KOPT-K1 (cell line): ENCODE results near the gene TEX54.
"Not testable (repeated sequence)": the region's sequence is repeated elsewhere in the genome, so short reads cannot be mapped to it uniquely, and the experiment has no call there.

Source experiments
- H3K27ac ChIP-seq: fragments of 200-600 bp; sonication (generic); 2 replicates; pipeline ENCODE4 v1.5.1; 2016; ENCODE audit warnings: antibody characterized with exemption, mild to moderate bottlenecking, low read depth, low read length; ENCODE audit not compliant: poor library complexity, severe bottlenecking
- H3K36me3 ChIP-seq: fragments of 200-600 bp; sonication (generic); 2 replicates; pipeline ENCODE4 v1.5.1; 2017; ENCODE audit warnings: antibody characterized with exemption, mild to moderate bottlenecking, low read length, moderate library complexity; ENCODE audit not compliant: insufficient read depth
- H3K9me3 ChIP-seq: fragments of 200-600 bp; sonication (generic); 2 replicates; pipeline ENCODE4 v1.5.1; 2017; ENCODE audit warnings: antibody characterized with exemption, low read length, mild to moderate bottlenecking; ENCODE audit not compliant: insufficient read depth, poor library complexity, severe bottlenecking

TEX54 gene

DNA sequence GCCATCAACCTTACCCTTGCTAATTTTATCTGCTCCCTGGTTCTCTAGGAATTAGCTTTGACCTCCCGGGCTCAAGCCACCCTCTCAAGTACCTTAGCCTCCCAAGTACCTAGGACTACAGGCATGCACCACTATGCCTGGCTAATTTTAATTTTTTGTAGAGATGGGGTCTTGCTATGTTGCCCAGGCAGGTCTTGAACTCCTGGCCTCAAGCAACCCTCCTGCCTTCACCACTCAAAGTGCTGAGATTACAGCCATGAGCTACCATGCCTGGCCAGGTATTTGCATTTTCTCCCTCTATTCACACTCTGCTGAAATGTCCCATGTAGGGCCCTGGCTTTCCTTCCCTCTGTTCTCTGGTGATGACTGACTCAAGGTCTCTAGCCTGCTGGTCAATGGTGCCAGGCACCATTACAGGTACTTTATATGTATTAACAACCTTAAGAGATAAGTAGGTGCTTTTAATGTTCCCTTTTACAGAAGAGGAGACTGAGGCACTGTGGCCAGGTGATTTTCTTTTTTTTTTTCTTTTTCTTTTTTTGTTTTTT, 15.2 kb upstream of the TEX54 start:
- H3K36me3 ChIP-seq = peaks cover 18% of the 10 kb centered on the region
- no peaks in the 10 kb centered on the region for H3K9me3 ChIP-seq
- H3K27ac ChIP-seq = no peak overlapping the region

DNA sequence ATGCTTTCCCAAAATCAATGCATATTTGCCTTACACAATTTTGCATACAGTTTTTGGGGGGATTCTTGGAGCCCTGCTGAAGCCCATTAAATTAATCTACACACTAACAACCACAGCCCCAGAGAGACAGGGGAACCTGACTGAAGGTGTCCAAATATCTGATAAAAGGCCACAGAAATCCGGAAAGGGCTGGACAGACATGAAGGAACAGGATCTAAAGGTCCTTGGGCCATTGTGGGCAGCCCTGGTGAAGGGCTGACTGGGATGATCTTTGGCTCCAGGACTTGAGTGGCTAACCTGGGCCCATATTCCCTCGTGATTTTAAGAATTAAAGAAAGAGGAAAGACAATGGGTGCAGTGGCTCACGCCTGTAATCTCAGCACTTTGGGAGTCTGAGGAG, 13.5 kb upstream of the TEX54 start:
- H3K9me3 ChIP-seq = no peaks in the 10 kb centered on the region
- H3K27ac ChIP-seq = no peak overlapping the region
- peaks cover 1% of the 10 kb centered on the region for H3K36me3 ChIP-seq

DNA sequence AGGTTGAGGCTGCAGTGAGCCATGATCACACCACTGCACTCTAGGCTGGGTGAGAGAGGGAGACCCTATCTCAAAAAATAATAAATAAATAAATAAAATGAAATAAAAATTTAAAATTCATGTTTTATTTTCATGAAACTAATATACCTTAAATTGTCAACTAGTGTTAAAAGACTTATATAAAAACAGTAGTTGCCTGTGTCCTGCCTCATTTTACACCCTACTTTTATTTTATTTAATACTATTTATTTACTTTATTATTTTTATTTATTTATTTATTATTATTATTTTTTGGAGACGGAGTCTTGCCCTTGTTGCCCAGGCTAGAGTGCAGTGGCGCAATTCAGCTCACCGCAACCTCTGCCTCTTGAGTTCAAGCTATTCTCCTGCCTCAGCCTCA, 11.5 kb upstream of the TEX54 start:
- no peak overlapping the region for H3K27ac ChIP-seq
- no peaks in the 10 kb centered on the region for H3K36me3 ChIP-seq
- no peaks in the 10 kb centered on the region for H3K9me3 ChIP-seq

DNA sequence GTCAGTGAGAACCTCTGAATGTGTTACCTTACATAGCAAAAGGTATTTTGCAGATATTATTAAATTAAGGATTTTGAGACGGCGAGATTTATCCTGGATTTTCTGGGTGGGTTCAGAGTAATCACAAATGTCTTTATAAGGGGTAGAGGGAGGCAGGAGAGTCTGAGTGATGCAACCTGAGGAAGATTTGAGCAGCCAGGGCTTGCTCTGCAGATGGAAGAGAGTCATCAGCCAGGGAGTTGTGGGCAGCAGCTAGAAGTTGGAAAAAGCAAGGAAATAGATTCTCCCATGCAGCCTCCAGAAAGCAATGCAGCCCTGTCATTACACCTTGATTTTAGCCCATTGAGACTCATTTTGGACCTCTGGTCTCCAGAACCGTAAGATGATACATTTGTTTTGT, 10.8 kb upstream of the TEX54 start:
- no peaks in the 10 kb centered on the region for H3K36me3 ChIP-seq
- peak overlapping the region; percentile 94 for H3K27ac ChIP-seq

DNA sequence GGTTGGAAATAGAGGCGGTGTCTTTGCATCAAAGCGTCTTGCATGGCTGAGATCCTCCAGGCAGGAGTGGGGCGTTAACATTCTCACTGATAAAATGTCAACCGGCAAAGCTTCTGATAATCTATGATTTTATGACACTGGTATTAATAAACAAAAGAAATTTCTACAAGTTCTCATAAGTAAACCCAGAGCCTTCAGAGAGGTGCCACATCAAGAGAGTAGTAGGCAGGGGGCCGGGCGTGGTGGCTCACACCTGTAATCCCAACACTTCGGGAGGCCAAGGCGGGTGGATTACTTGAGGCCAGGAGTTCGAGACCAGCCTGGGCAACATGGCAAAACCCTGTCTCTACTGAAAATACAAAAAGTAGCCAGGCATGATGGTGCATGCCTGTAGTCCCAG, 10.2 kb upstream of the TEX54 start:
- not testable (repeated sequence) for H3K36me3 ChIP-seq
- peak overlapping the region; percentile 94 for H3K27ac ChIP-seq

More for the DNA sequence above, 10.8 kb upstream of the TEX54 start:
- no peaks in the 10 kb centered on the region for H3K9me3 ChIP-seq

DNA sequence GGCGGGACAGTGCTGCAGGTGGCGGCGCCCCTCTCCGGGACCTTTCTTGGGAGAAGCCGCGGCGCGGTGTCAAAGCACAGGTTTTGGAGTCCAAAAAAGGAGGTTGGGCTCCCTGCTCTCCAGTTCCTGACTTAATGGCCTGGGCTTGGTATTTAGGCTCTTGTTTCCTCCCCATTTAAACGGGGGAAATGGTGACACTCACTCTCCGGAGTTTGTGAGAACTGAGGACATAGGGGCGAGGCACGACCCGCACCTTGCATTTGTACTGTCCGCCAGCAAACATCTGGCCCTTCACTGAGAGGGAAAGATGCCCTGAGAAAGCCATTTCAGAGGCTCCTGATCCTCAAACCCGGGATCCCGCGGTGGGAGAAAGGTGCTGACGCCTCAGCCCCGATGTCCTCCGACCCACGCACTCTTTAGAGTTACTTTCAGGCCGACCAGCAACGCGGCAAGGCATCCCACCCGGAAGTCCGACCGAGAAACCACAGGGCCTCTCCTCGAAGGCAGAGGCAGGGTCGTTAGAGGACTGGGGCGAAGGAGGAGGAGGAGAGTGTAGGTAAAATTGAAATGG, 9.6 kb upstream of the TEX54 start:
- H3K36me3 ChIP-seq = peaks cover 8% of the 10 kb centered on the region
- H3K9me3 ChIP-seq = no peaks in the 10 kb centered on the region
- H3K27ac ChIP-seq = peak overlapping the region; percentile 94

More for the DNA sequence above, 10.2 kb upstream of the TEX54 start:
- H3K9me3 ChIP-seq = not testable (repeated sequence)

DNA sequence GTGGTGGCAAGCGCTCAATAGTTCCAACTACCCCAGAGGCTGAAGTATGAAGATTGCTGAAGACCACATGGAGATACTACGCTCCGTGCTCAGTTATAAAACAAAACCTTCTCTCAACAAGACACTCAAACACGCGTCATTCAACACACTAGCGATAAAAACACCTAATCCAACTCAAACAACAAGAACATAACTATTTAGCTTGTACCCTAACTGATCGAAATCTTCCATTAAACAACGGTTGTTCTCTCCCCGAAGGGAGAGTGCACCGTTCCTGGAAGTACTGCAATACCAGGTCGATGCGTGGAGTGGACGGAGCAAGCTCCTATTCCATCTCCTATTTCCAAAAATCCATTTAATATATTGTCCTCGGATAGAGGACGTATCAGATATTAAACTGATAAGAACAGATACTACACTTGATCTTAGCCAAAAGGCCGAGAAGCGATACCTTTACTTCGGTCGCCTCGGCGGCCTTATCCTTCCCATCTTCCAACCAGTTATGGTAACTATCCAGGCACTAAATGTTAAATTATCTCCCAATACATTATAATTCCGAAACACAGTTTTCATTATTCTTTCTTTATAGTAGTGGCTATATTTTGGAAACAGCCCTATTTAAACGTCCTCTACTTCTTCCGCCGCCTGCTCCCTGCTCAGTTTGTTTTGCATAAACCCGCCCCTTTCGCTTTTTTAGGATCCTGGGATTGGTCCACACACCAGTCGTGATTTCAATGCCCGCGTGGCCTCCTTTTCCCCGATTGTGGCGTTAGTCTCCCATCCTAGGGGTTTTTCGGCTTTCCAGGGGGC, 8.9 kb upstream of the TEX54 start:
- H3K9me3 ChIP-seq = no peaks in the 10 kb centered on the region
- peaks cover 15% of the 10 kb centered on the region for H3K36me3 ChIP-seq
- peak overlapping the region; percentile 94 for H3K27ac ChIP-seq

DNA sequence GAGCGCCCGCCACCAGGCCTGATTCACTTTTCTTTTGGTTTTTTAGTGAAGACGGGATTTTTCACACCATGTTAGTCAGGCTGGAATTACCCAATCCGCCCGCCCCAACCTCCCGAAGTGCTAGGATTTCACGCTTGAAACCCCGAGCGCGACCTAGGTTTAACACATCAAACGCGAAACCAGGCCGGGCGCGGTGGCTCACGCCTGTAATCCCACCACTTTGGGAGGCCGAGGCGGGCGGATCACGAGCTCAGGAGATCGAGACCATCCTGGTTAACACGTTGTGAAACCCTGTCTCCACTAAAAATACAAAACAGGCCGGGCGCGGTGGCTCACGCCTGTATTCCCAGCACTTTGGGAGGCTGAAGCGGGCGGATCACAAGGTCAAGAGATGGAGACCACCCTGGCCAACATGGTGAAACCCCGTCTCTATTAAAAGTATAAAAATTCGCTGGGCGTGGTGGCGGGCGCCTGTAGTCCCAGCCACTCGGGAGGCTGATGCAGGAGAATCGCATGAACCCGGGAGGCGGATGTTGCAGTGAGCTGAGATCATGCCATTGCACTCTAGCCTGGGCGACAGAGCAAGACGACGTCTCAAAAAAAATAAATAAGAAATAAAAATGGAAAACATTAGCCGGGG, 8.2 kb upstream of the TEX54 start:
- not testable (repeated sequence) for H3K9me3 ChIP-seq
- H3K27ac ChIP-seq = peak overlapping the region; percentile 79
- H3K36me3 ChIP-seq = peaks cover 22% of the 10 kb centered on the region

DNA sequence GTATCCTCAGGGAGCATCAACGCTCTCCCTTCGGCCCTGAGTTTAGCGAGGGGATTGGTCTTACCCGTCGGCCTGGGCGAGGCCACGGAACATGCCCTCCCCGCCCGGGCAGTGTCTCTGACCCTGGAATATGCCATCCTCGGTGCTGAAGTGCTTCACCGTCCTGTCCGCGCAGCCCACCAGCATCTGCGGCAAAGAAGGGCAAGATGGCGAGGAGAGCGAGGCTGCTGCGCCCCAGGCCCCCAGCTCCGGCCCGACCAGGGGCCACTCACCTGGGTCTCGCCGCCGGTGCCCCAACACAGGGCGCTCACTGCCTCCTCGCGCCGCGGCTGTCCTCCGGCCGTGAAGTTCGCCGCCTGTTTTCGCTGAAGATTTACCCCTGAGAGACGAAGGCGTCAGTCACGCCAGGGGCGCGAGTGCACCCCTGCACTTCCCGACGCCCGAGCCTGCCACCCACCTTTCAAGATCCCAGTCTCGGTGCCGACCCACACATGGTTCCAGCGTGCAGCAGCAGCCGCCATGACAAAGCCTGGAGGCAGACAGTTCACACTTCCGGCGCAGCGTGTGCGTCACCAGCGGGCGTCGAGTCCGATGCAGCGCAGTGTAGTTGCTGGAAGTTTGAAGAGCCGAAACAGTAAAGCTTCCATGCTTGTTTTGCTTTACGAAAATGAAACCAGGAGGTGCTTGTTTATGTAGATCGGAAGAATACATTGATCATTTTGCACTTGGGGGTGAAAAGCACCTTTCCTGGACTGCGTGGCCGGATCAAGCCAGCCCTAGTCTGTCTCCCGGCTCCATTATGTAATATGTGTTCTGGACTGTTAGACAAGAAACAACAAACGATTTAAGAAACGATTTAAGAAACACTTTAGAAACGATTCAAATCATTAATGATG, 6.7 kb upstream of the TEX54 start, which contains the start of gene WDR74:
WDR74 (minus strand) TSS at position 541 of the 896 bp plus-strand sequence; CDS start at position 521, 20 bp downstream.
- peaks cover 38% of the 10 kb centered on the region for H3K36me3 ChIP-seq
- H3K27ac ChIP-seq = peak within 1 kb of the TSS; percentile 79
- no peaks in the 10 kb centered on the region for H3K9me3 ChIP-seq

DNA sequence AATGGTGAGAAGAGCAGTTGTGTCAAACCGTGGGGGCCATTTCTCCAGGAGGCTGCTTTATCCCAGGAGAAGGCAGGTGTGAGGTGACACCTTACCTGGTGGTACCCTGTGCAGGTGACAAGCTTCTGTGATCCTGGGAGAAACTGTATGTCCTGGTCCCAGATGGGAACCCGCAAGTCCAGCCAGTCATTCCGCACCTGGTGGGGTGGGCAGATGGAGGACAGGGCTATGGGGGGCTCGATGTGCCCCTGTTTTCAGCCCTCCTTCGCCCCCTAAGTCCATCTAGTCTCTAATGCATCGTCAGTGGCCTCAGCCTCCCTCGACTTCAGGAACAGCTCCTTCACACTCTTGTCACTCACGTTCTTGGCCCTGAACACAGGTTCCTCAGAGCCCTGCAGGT, 2.7 kb upstream of the TEX54 start:
- Histone ChIP-seq H3K9me3 (no peaks in the 10 kb centered on the region), H3K36me3 (peaks cover 56% of the 10 kb centered on the region), H3K27ac (no peak overlapping the region)

DNA sequence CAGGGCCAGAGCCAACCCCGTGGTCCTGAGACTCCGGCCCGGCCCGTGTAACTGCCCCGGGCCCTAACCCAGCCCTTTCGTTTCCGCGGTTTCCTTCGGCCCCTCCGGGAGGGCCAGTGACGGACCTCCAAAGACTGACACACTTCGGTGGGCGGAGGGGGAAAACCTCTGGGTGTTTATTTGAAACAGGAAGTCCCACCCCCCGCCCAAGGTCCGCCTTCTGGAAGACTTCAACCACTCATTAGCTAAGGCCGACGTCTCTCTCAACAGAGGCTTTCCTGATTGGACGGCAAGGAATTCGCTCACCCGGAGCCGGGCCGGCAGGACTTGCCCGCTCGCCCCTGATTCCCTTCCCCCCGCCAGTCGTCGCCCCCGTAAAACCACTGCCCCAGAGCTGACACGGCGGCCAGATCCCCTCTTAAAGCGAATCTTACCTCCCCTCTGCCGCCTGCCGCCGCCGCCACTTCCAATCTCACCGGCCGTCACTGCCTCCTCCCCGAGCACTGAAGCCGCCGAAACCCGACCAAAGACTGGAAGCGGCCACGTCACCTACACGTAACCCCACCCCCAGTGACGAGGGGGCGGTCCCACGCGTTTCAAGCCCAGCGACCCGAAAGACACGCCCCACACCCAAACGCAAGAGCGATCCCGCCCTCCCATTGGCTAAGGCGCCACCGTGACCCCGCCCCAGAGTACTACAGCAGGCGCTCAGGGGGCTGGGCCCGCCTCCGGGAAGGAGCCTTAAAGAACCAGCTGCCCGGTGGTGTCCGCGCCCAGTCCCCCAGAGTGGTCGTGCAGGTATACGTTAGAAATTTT, 913 bp downstream of the TEX54 start, which contains the start of gene STX5:
STX5 (minus strand) TSS at position 532 of the 816 bp plus-strand sequence. CDS start 808 bp downstream, outside the sequence.
- Histone ChIP-seq H3K9me3 (no peaks in the 10 kb centered on the region), H3K36me3 (peaks cover 60% of the 10 kb centered on the region), H3K27ac (peak within 1 kb of the TSS; percentile 64)

DNA sequence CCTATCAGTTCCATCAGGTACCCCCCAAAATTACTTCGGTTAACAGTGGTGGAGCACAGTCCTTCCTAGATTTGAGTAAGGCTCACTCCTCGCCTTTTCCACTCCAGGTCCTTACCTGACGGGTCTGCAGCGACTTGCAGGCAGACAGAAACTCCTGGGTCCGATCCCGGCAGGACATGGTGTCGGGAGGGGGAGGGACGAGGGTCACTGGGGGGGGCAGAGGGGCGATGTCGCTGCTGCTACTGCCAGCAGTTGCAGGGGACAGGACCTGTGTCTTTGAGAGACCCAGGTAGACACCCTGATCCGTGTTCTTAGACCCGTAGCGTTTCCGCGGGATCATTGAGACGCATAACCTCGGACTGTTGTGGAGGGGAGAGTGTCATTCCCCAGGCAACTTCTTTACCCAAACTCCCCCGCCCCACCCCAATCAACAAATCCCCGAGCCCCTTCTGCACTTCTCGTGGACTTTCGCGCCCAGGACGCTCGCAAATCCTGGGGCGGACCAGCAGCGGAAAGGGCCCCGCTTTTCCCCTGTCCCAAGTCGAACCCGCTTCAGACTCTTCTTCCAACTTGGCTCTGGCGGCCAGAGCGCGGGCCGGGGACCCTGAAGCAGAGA, 1.6 kb downstream of the TEX54 start:
- Histone ChIP-seq H3K9me3 (no peaks in the 10 kb centered on the region), H3K36me3 (peaks cover 58% of the 10 kb centered on the region), H3K27ac (peak overlapping the region; percentile 64)

DNA sequence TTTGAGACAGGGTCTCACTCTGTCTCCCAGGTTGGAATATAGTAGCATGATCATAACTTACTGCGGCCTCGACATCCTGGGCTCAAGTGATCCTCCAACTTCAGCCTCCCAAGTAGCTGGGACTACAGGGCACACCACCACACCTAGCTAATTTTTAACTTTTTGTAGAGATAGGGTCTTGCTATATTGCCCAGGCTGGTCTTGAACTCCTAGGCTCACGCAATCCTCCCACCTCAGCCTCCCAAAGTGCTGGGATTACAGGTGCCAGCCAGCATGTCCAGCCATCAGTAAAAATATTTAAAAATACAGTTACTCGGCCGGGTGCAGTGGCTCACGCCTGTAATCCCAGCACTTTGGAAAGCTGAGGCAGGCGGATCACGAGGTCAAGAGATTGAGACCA, 4.5 kb downstream of the TEX54 start:
- H3K27ac ChIP-seq, H3K9me3 ChIP-seq: not testable (repeated sequence)
- H3K36me3 ChIP-seq = peaks cover 58% of the 10 kb centered on the region
